GM18520 (cell line): Measurements from ENCODE around the gene DNAAF1.
"Not testable (repeated sequence)": the region's sequence is repeated elsewhere in the genome, so short reads cannot be mapped to it uniquely, and the experiment has no call there.

Experiments used
- ATAC-seq: cut with Tn5 transposase; IDR thresholded peaks from one replicate; pipeline ENCODE4 v1.9.1; 2021; ENCODE audit not compliant: unreplicated experiment

The DNAAF1 gene

GRCh38 chr16:84144859-84145639 lies at the start of gene DNAAF1, which contains the start of gene HSDL1:
DNAAF1 (plus strand) TSS chr16:84145308; CDS start chr16:84145441, 133 bp downstream.
HSDL1 (minus strand) TSS chr16:84145177; CDS start chr16:84131321, 13,856 bp downstream.
- peak; percentile 82 for ATAC-seq

DNA sequence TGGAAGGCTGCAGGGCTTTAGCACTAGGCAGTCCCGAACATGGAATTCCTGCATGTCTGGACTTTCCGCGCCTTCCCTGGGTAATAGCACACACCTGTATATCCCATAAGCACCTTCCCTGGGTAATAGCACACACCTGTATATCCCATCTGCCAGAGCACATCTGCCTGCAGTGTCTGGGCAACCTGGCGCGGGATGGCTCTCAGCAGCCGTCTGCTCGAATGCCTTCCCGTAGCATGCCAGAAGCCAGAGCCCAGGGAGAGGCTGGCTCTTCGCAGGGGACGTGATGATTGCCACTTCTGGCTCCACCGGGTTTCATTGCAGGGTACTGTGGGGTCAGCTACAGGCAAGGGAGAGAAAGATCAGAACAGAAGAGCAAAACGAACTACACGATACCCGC lies 49.6 kb upstream of the DNAAF1 start:
- no peak for ATAC-seq

- no peak for ATAC-seq
These were observed 48.6 kb upstream of the DNAAF1 start for GRCh38 chr16:84096447-84097005.

- no peak for ATAC-seq
These were observed 46.2 kb upstream of the DNAAF1 start for GRCh38 chr16:84098939-84099338.

GRCh38 chr16:84103678-84104077 lies 41.4 kb upstream of the DNAAF1 start:
- no peak for ATAC-seq

- ATAC-seq, result no peak
These were observed 40.9 kb upstream of the DNAAF1 start for GRCh38 chr16:84104231-84104630.

DNA sequence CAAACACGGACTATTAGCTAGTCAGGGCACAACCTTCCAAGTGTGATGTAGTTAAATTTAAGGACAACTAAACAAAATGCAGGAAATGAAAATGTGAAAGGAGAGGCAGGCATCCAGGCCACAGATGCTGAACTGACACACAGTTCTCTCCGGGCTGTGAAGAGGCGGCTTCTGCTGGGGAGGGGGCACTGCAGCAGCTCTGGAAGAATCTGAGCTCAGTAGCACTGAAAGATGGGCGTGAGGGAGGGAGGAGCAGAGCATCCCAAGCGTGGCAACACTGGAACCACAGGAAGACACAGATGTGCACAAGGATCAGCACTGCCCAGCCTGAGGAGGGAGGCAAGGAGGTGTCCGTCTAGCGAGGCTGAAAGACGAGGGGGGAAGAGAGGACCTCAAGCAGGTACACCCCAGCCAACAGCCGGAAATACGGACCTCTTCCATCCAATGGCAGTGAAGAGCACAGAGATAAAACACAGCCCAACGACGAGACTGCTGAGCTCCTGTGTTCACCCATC lies 39.8 kb upstream of the DNAAF1 start:
- ATAC-seq, result no peak

- ATAC-seq, result no peak
These were observed 39.0 kb upstream of the DNAAF1 start for GRCh38 chr16:84105948-84106740.

- no peak for ATAC-seq
These were observed 37.2 kb upstream of the DNAAF1 start for GRCh38 chr16:84107921-84108320.

DNA sequence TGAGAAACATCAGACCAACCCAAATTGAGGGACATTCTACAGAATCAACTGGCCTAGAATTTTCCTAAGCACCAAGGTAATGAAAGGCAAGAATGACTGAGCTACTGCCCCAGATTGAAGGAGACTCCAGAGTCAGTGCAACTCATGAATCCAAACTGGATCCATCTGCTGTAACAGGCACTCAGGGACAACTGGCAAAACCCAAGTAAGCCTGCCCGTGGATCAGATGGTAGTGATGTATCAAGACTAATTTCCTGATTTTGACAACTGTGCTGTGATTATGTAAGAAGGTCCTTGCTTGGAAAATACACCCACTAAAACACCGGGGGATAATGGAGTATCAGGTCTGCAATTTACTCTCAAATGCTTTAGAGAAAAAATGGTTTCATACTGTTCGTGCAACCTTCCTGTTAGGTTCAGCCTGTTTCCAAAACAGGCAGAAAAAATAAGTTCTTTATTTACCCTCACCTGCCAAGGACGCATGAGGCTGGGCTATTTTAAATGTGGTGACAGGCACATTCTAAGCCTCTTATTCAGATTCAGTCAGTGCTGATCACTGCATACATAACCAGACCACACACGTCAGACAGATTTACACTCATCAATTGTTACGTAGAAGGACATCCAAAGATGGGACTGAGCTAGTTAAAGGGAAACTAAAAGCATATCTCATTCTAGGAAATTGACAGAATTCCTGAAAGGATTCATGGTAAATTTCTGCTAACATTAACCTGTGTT lies 35.3 kb upstream of the DNAAF1 start:
- ATAC-seq, result no peak

GRCh38 chr16:84110527-84110926 lies 34.6 kb upstream of the DNAAF1 start:
- no peak for ATAC-seq

- ATAC-seq, result no peak
These were observed 33.6 kb upstream of the DNAAF1 start for GRCh38 chr16:84111525-84111924.

- ATAC-seq, result not testable (repeated sequence)
These were observed 33.2 kb upstream of the DNAAF1 start for GRCh38 chr16:84111949-84112348.

- ATAC-seq, result peak; percentile 9
These were observed 29.0 kb upstream of the DNAAF1 start for GRCh38 chr16:84115919-84116719.

DNA sequence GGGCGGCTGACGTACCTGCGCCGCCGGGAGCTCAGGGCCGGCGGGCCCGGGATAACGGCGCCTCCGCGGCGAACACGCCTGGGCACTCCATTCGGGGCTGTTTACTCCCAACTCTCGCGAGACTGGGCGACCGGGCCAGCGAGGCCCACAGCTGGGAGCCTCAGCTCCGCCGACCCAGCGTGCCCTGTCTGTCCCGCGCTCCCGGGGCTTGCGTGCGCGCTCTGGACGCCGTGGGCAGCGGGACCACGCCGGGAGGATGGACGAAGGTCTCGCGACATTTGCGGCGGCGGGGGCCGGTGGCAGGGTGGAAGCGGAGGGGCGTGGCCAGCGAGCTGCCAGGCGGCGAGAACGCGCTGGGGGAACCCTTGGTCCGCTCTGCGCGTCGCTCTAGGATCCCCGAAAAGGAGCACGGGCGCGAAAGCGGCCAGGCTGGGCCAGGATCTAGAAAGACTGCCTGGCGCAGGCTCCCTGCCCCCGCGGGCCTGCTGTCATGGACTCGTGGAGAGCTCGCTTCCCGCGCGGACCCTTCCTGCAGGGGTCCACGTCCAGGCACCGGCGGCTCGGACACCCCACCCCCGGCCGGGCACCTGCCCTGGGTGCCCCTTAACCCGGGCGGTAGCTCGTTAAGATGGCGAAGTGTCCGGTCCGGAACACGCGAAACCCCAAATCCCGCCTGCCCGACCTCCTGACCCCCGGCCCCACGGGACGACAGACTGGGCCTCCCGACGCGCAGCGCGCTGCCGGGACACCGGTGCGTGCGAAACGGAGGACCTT lies 28.2 kb upstream of the DNAAF1 start, which contains the start of gene MBTPS1:
Gene MBTPS1, minus strand, starts transcription at position 223 of the 774 bp plus-strand sequence. CDS start 15,159 bp downstream, outside the sequence.
- ATAC-seq, result peak; percentile 89

DNA sequence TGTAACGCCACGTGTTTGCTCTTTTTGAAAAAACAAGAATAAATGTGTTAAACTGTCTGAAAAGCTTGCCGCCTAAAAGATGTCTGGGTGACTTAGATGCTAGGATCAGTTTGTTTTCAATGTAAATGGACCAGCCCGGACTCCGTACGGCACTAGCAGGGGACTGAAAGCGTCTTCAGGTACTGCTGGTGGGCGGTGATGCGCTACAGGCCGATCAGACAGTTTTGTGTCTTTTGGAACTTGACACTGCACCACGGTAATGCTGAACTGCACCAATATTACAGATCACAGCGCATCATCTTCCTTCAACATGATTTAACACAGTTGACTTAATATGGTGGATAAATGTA lies 27.6 kb upstream of the DNAAF1 start:
- ATAC-seq, result no peak

- ATAC-seq, result not testable (repeated sequence)
These were observed 26.8 kb upstream of the DNAAF1 start for GRCh38 chr16:84118315-84118714.

DNA sequence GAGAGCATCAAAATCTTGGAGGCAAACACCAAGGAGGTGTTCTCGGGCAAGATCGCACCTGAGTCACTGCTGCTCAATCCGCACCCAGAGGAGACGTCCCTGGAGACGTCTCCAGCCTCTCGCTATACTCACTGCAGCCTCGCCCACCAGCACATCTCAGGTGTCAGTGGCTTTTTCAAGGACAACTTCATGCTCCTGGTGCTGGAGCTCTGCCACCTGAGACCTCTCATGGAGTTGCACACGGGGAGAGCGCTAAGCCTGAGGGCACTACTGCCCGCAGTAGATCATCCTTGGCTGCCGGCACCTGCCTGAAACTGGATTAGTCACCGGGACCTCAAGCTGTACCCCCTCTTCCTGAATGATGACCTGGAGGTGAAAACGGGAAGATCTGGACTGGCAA lies 25.7 kb upstream of the DNAAF1 start:
- no peak for ATAC-seq

- no peak for ATAC-seq
These were observed 25.1 kb upstream of the DNAAF1 start for GRCh38 chr16:84120023-84120422.
